Keratinocyte (primary cell): ENCODE data around the gene KBTBD2. TPM values are rescaled to one million over a fixed set of nuclear protein-coding genes. Genes with fewer than 3 reads are reported as not detected.

Experiments used
- DNase-seq: peaks from one replicate; pipeline ENCODE4 v3.0.0-alpha.2; 2011; ENCODE audit warnings: low read depth, missing footprints, low spot score
- FAIRE-seq: peaks from 2 replicates; lab custom pipeline; 2011; peaks lifted over from hg19 to GRCh38; lab: Jason Lieb, UNC
- H2AFZ ChIP-seq: 2 replicates; pipeline ENCODE4 v1.6.0; 2012; ENCODE audit warnings: low read length, control low read depth, inconsistent platforms; ENCODE audit not compliant: control insufficient read depth
- H3K27ac ChIP-seq: 2 replicates; pipeline ENCODE4 v1.5.1; 2011; ENCODE audit warnings: low read length; ENCODE audit not compliant: control insufficient read depth, insufficient read depth
- H3K27me3 ChIP-seq: 3 replicates; pipeline ENCODE4 v1.6.0; 2011; ENCODE audit warnings: low read length; ENCODE audit not compliant: control insufficient read depth, insufficient read depth; ENCODE audit errors: extremely low read depth
- H3K36me3 ChIP-seq, 2 experiments: 2 replicates in 1 of 2; 3 replicates in 1 of 2; pipeline ENCODE4 v1.5.1; 2011; ENCODE audit warnings: low read length in 2 of 2, mild to moderate bottlenecking in 1 of 2; ENCODE audit not compliant: control insufficient read depth in 2 of 2, insufficient read depth in 2 of 2; ENCODE audit errors: extremely low read depth in 1 of 2
- H3K4me1 ChIP-seq: 3 replicates; pipeline ENCODE4 v1.5.1; 2011; ENCODE audit warnings: low read length; ENCODE audit not compliant: control insufficient read depth, insufficient read depth; ENCODE audit errors: extremely low read depth
- H3K4me2 ChIP-seq: 3 replicates; pipeline ENCODE4 v1.6.0; 2011; ENCODE audit warnings: low read depth, low read length; ENCODE audit not compliant: control insufficient read depth, insufficient read depth; ENCODE audit errors: extremely low read depth
- H3K4me3 ChIP-seq, 3 experiments: fragments of 200-600 bp in 1 of 3; sonication (generic) in 1 of 3; 2 replicates in 2 of 3; 3 replicates in 1 of 3; pipeline ENCODE4 v1.5.1; 2011 to 2016; ENCODE audit warnings: low read length in 3 of 3, mild to moderate bottlenecking in 3 of 3, control low read depth in 2 of 3, inconsistent platforms in 1 of 3, low read depth in 1 of 3, mixed read lengths in 1 of 3, mixed run types in 1 of 3, moderate library complexity in 1 of 3; ENCODE audit not compliant: control insufficient read depth in 2 of 3, insufficient read depth in 2 of 3; ENCODE audit errors: extremely low read depth in 1 of 3
- H3K79me2 ChIP-seq: 2 replicates; pipeline ENCODE4 v1.6.0; 2012; ENCODE audit warnings: low read length; ENCODE audit not compliant: control insufficient read depth, insufficient read depth
- H3K9ac ChIP-seq: 3 replicates; pipeline ENCODE4 v1.6.0; 2011; ENCODE audit warnings: low read length; ENCODE audit not compliant: control insufficient read depth, insufficient read depth; ENCODE audit errors: extremely low read depth
- H3K9me1 ChIP-seq: 3 replicates; pipeline ENCODE4 v1.6.0; 2011; ENCODE audit warnings: low read length; ENCODE audit not compliant: control insufficient read depth, insufficient read depth; ENCODE audit errors: extremely low read depth
- H3K9me3 ChIP-seq: 2 replicates; pipeline ENCODE4 v1.5.1; 2012; ENCODE audit warnings: low read depth, low read length; ENCODE audit not compliant: control insufficient read depth
- H4K20me1 ChIP-seq: 3 replicates; pipeline ENCODE4 v1.6.0; 2011; ENCODE audit warnings: low read length; ENCODE audit not compliant: control insufficient read depth, insufficient read depth; ENCODE audit errors: extremely low read depth
- CTCF ChIP-seq, 3 experiments: IDR thresholded peaks in 1 of 3; conservative IDR thresholded peaks in 1 of 3; optimal IDR thresholded peaks in 1 of 3; 2 replicates in 2 of 3; 3 replicates in 1 of 3; pipeline versions ENCODE3 to v1.5.1; 2011; ENCODE audit warnings: low read length in 3 of 3, mild to moderate bottlenecking in 3 of 3, moderate library complexity in 2 of 3, control low read depth in 1 of 3, inconsistent platforms in 1 of 3; ENCODE audit not compliant: insufficient read depth in 2 of 3; ENCODE audit errors: extremely low read depth in 1 of 3
- EZH2 ChIP-seq: IDR thresholded peaks from one replicate; pipeline ENCODE4 v1.6.1; 2012; ENCODE audit warnings: inconsistent platforms, mild to moderate bottlenecking, low read length, moderate library complexity
- dilution Hi-C: fragments of 300-500 bp; cut with MboI; formaldehyde crosslinking; loops from one replicate; pipeline ENCODE4 v1.7.0; 2020; ENCODE audit warnings: low sequenced_read_pairs; ENCODE audit not compliant: extremely low pct_ligation_motif_present
- polyA plus RNA-seq, 5 experiments: library from polyadenylated mRNA; depleted of rRNA in 3 of 5; stranded (reverse) in 3 of 5; stranded (forward) in 1 of 5; unstranded in 1 of 5; fragments of >200 nt; gene quantifications; 1 replicate in 1 of 5; 2 replicates in 3 of 5; 3 replicates in 1 of 5; pipeline versions ENCODE4 v1.2.1 to v1.2.3, GENCODE V29; 2011 to 2012; ENCODE audit warnings: missing spikeins in 2 of 5, low read depth in 1 of 5, low replicate concordance in 1 of 5

KBTBD2 gene
- polyA plus RNA-seq, 1 donor (not counting 4 experiments of a cell fraction or from before 2014, with no cell fraction given) = 28.2 TPM

GRCh38 chr7:32910195-32910594 lies 18.6 kb upstream of the KBTBD2 start:
- no peak for DNase-seq
- no peaks in the 10 kb centered on the region for H3K79me2 ChIP-seq
- H3K27me3 ChIP-seq = no peaks in the 10 kb centered on the region
- FAIRE-seq = no peak
- peaks cover 2% of the 10 kb centered on the region for H3K9me1 ChIP-seq
- no peak overlapping the region for H2AFZ ChIP-seq
- H3K27ac ChIP-seq = no peak overlapping the region
- no peaks in the 10 kb centered on the region for H4K20me1 ChIP-seq
- H3K4me1 ChIP-seq = no peaks in the 10 kb centered on the region
- H3K9me3 ChIP-seq = no peaks in the 10 kb centered on the region
- H3K4me2 ChIP-seq = no peak overlapping the region
- TF ChIP-seq EZH2 = no peak
- no peak for TF ChIP-seq CTCF (optimal IDR thresholded peaks at IDR 0.05 in 1 of 3, IDR thresholded peaks at IDR 0.05 in 1 of 3, conservative IDR thresholded peaks at IDR 0.05 in 1 of 3; ENCODE audit: extremely low read depth in 1 of 3, insufficient read depth in 2 of 3, low read length in 3 of 3)
- no peak overlapping the region for H3K4me3 ChIP-seq
- dilution Hi-C loops = no loop called here
- H3K9ac ChIP-seq = no peak overlapping the region
- H3K36me3 ChIP-seq = peaks cover 2 to 3% of the 10 kb centered on the region in 2 experiments

- H3K4me3 ChIP-seq = peak overlapping the region; percentile 3 to 61 (median 38)
- H3K4me1 ChIP-seq = no peaks in the 10 kb centered on the region
- no peaks in the 10 kb centered on the region for H3K79me2 ChIP-seq
- H2AFZ ChIP-seq = peak overlapping the region; percentile 8
- FAIRE-seq = no peak
- dilution Hi-C loops = no loop called here
- H4K20me1 ChIP-seq = no peaks in the 10 kb centered on the region
- H3K27me3 ChIP-seq = no peaks in the 10 kb centered on the region
- H3K27ac ChIP-seq = peak overlapping the region; percentile 20
- peak overlapping the region; percentile 87 for H3K4me2 ChIP-seq
- TF ChIP-seq CTCF (optimal IDR thresholded peaks at IDR 0.05 in 1 of 3, IDR thresholded peaks at IDR 0.05 in 1 of 3, conservative IDR thresholded peaks at IDR 0.05 in 1 of 3; ENCODE audit: extremely low read depth in 1 of 3, insufficient read depth in 2 of 3, low read length in 3 of 3) = no peak
- no peak for TF ChIP-seq EZH2
- DNase-seq = no peak
- no peak overlapping the region for H3K9ac ChIP-seq
- H3K9me3 ChIP-seq = no peaks in the 10 kb centered on the region
- H3K9me1 ChIP-seq = no peaks in the 10 kb centered on the region
- H3K36me3 ChIP-seq = no peaks in the 10 kb centered on the region
Observed at GRCh38 chr7:32905175-32905662, 13.7 kb upstream of the KBTBD2 start.
